ENCODE measurements around the gene ST6GALNAC4. TPM values are rescaled to one million over a fixed set of nuclear protein-coding genes. Genes with fewer than 3 reads are reported as not detected.

Gene ST6GALNAC4
- total and polyA plus RNA-seq, 10 of the 15 experiments (the other 5 are each of a cell fraction or from before 2014, with no cell fraction given) = 4.2 to 63.2 (median 35.2) TPM

- Histone ChIP-seq H3K4me2 (ENCODE audit: control insufficient read depth, insufficient read depth) (no peak overlapping the region), H3K9ac (ENCODE audit: control insufficient read depth, insufficient read depth, low read length) (no peak overlapping the region), H2AFZ (ENCODE audit: control insufficient read depth, low read depth, low read length) (no peak overlapping the region), H3K4me3 (no peak overlapping the region), H3K9me3 (replicated peaks; ENCODE audit: control insufficient read depth, insufficient read depth, low read length) (no peaks in the 10 kb centered on the region), H3K36me3 (ENCODE audit: control insufficient read depth in 2 of 2, insufficient read depth in 2 of 2, low read length in 1 of 2) (no peaks in the 10 kb centered on the region), H3K27ac (ENCODE audit: control insufficient read depth, insufficient read depth) (no peak overlapping the region), H3K79me2 (ENCODE audit: control insufficient read depth, insufficient read depth, low read length) (no peaks in the 10 kb centered on the region), H4K20me1 (ENCODE audit: control insufficient read depth, insufficient read depth) (no peaks in the 10 kb centered on the region), H3K4me1 (ENCODE audit: control insufficient read depth, insufficient read depth, low read length) (peaks cover 5% of the 10 kb centered on the region; the same call in 1 of the 2 replicates), H3K27me3 (replicated peaks in 1 of 2; ENCODE audit: control insufficient read depth in 2 of 2, insufficient read depth in 2 of 2, low read length in 1 of 2) (no peaks in the 10 kb centered on the region; a peak in 1 of 4 replicates)
- DNase-seq (ENCODE audit: low read depth, low spot score) (no peak), FAIRE-seq (peak; percentile 70), ATAC-seq (0 out of 3 replicates have a peak, but pooled peaks have one; percentile 27)
- intact Hi-C loops (cut with micrococcal nuclease; ENCODE audit: unreplicated experiment) = loop anchor here (5.0 kb wide), 1 partner anchor 37 kb away; the partner anchor contains the start of gene ST6GALNAC4
- ChIA-PET POLR2A (no interaction called here), CTCF (interaction anchor here (1.5 kb wide), 1 partner anchor 26 kb away, joined by 3 read pairs; no protein-coding TSS in a partner anchor), RAD21 (ENCODE audit: unreplicated experiment) (no interaction called here), SMC1A (ENCODE audit: uncharacterized antibody, unreplicated experiment) (no interaction called here)
- BruUV-seq (replicated peaks) = no TSS peak
- TF ChIP-seq SPI1 (IDR thresholded peaks at IDR 0.05; ENCODE audit: borderline replicate concordance, insufficient read depth, low read depth, low read length) = peak; percentile 7; the same call in 1 of the 2 replicates
- TF ChIP-seq HDAC2 (IDR thresholded peaks at IDR 0.05) = no peak
- TF ChIP-seq EGR1 (IDR thresholded peaks at IDR 0.05; ENCODE audit: borderline replicate concordance in 1 of 2, low read depth in 2 of 2, low read length in 2 of 2) = no peak
- no peak for TF ChIP-seq CEBPB (IDR thresholded peaks at IDR 0.05; ENCODE audit: borderline replicate concordance in 1 of 2, low read depth in 2 of 2, low read length in 2 of 2)
- in situ Hi-C loops (cut with MboI) = no loop called here
- 20% methylated on average over 2 of the region's 8 CpGs for WGBS (ENCODE audit: insufficient coverage, insufficient replicate concordance, low lambda C conversion rate, missing lambda C conversion rate)
Measured at GRCh38 chr9:127880143-127880542, 36.7 kb downstream of the ST6GALNAC4 start.

GRCh38 chr9:127878652-127879390 is 38.0 kb downstream of the ST6GALNAC4 start:
- ChIA-PET POLR2A (interaction anchor here (0.7 to 0.8 kb wide), 2 partner anchors 8 to 25 kb away, joined by 3 to 7 read pairs; no protein-coding TSS in a partner anchor), CTCF (interaction anchor here (1.9 kb wide), 1 partner anchor 9 kb away, joined by 7 read pairs; no protein-coding TSS in a partner anchor), SMC1A (ENCODE audit: uncharacterized antibody, unreplicated experiment) (interaction anchor here (1.8 kb wide), 1 partner anchor 41 kb away, joined by 4 read pairs; no protein-coding TSS in a partner anchor), RAD21 (ENCODE audit: unreplicated experiment) (no interaction called here)
- FAIRE-seq = no peak
- no peaks in the 10 kb centered on the region for H3K79me2 ChIP-seq (ENCODE audit: control insufficient read depth, insufficient read depth, low read length)
- intact Hi-C loops (cut with micrococcal nuclease; ENCODE audit: unreplicated experiment) = no loop called here
- TF ChIP-seq POU2F2 (IDR thresholded peaks at IDR 0.05; ENCODE audit: borderline replicate concordance, low read depth, low read length) (peak; percentile 68; the same call in 2 of the 3 replicates), ZBTB33 (IDR thresholded peaks at IDR 0.05) (no peak), TARDBP (IDR thresholded peaks at IDR 0.05; ENCODE audit: borderline replicate concordance) (no peak)
- no peaks in the 10 kb centered on the region for H4K20me1 ChIP-seq (ENCODE audit: control insufficient read depth, insufficient read depth)
- BruUV-seq (replicated peaks) = no TSS peak
- H3K9ac ChIP-seq (ENCODE audit: control insufficient read depth, insufficient read depth, low read length) = no peak overlapping the region
- ATAC-seq = no peak
- H3K27ac ChIP-seq (ENCODE audit: control insufficient read depth, insufficient read depth) = no peak overlapping the region
- WGBS (ENCODE audit: insufficient coverage, insufficient replicate concordance, low lambda C conversion rate, missing lambda C conversion rate) = 38% methylated on average over 8 of the region's 8 CpGs
- H3K4me3 ChIP-seq = no peak overlapping the region
- H3K36me3 ChIP-seq (ENCODE audit: control insufficient read depth in 2 of 2, insufficient read depth in 2 of 2, low read length in 1 of 2) = no peaks in the 10 kb centered on the region
- H2AFZ ChIP-seq (ENCODE audit: control insufficient read depth, low read depth, low read length) = no peak overlapping the region
- peaks cover 5% of the 10 kb centered on the region; the same call in 1 of the 2 replicates for H3K4me1 ChIP-seq (ENCODE audit: control insufficient read depth, insufficient read depth, low read length)
- no peak for DNase-seq (ENCODE audit: low read depth, low spot score)
- no peak overlapping the region for H3K4me2 ChIP-seq (ENCODE audit: control insufficient read depth, insufficient read depth)
- H3K9me3 ChIP-seq (replicated peaks; ENCODE audit: control insufficient read depth, insufficient read depth, low read length) = no peaks in the 10 kb centered on the region
- no peaks in the 10 kb centered on the region; a peak in 1 of 4 replicates for H3K27me3 ChIP-seq (replicated peaks in 1 of 2; ENCODE audit: control insufficient read depth in 2 of 2, insufficient read depth in 2 of 2, low read length in 1 of 2)
- in situ Hi-C loops (cut with MboI) = no loop called here
